Neural cell (in vitro differentiated cells): ENCODE results near the gene STAC3. TPM values are rescaled to one million over a fixed set of nuclear protein-coding genes. Genes with fewer than 3 reads are reported as not detected.

Experiments
- H2AFZ ChIP-seq: fragments of 200-600, 300-800 bp; sonication (generic), shearing (Covaris generic); 2 replicates; pipeline ENCODE4 v1.6.0; 2014; ENCODE audit warnings: low read depth, mild to moderate bottlenecking, antibody characterized with exemption, low read length, moderate library complexity
- H3F3A ChIP-seq: fragments of 200-600 bp; shearing (Covaris generic); 2 replicates; pipeline ENCODE4 v1.6.1; 2016; ENCODE audit warnings: mild to moderate bottlenecking, moderate library complexity, mixed read lengths, antibody characterized with exemption, low read length; ENCODE audit not compliant: insufficient read depth, poor library complexity, severe bottlenecking
- H3K27ac ChIP-seq: fragments of 200-600, 300-800 bp; sonication (generic), shearing (Covaris generic); 2 replicates; pipeline ENCODE4 v1.5.1; 2014; ENCODE audit warnings: mild to moderate bottlenecking, low read length, moderate library complexity
- H3K27me3 ChIP-seq: fragments of 300-800, 200-600 bp; sonication (generic), shearing (Covaris generic); 2 replicates; pipeline ENCODE4 v1.6.0; 2014; ENCODE audit warnings: mild to moderate bottlenecking, low read depth, low read length, moderate library complexity; ENCODE audit not compliant: insufficient read depth
- H3K36me3 ChIP-seq: fragments of 300-800, 200-600 bp; sonication (generic), shearing (Covaris generic); 2 replicates; pipeline ENCODE4 v1.5.1; 2014; ENCODE audit warnings: mild to moderate bottlenecking, antibody characterized with exemption, low read length, moderate library complexity; ENCODE audit not compliant: insufficient read depth
- H3K4me2 ChIP-seq: fragments of 300-800, 200-600 bp; sonication (generic), shearing (Covaris generic); 2 replicates; pipeline ENCODE4 v1.6.0; 2014; ENCODE audit warnings: mild to moderate bottlenecking, low read length
- H3K4me3 ChIP-seq: fragments of 300-800, 200-600 bp; sonication (generic), shearing (Covaris generic); 2 replicates; pipeline ENCODE4 v1.5.1; 2014; ENCODE audit warnings: mild to moderate bottlenecking, low read length, moderate library complexity
- H3K79me2 ChIP-seq: fragments of 200-600 bp; shearing (Covaris generic); replicated peaks from 2 replicates; pipeline ENCODE4 v1.6.0; 2014; ENCODE audit warnings: mild to moderate bottlenecking, low read length, moderate library complexity; ENCODE audit not compliant: insufficient read depth
- H3K9ac ChIP-seq: fragments of 300-800, 200-600 bp; sonication (generic), shearing (Covaris generic); 2 replicates; pipeline ENCODE4 v1.6.1; 2016; ENCODE audit warnings: mild to moderate bottlenecking, low read length, mixed read lengths
- H3K9me2 ChIP-seq: fragments of 200-600 bp; shearing (Covaris generic); 2 replicates; pipeline ENCODE4 v1.6.1; 2016; ENCODE audit warnings: mild to moderate bottlenecking, low read length, mixed read lengths; ENCODE audit not compliant: insufficient read depth
- H3K9me3 ChIP-seq: fragments of 200-600, 300-800 bp; sonication (generic), shearing (Covaris generic); 2 replicates; pipeline ENCODE4 v1.6.1; 2016; ENCODE audit warnings: mild to moderate bottlenecking, mixed run types, low read length, moderate library complexity, mixed read lengths
- H4K20me1 ChIP-seq: fragments of 200-600 bp; shearing (Covaris generic); 2 replicates; pipeline ENCODE4 v1.6.1; 2016; ENCODE audit warnings: mild to moderate bottlenecking, mixed run types; ENCODE audit not compliant: insufficient read depth
- CTCF ChIP-seq: fragments of 450-650 bp; IDR thresholded peaks from 2 replicates; pipeline ENCODE4 v1.5.1; 2014; ENCODE audit warnings: antibody characterized with exemption, mild to moderate bottlenecking, moderate library complexity; ENCODE audit not compliant: poor library complexity, severe bottlenecking
- EP300 ChIP-seq: fragments of 450-650 bp; conservative IDR thresholded peaks from 2 replicates; pipeline ENCODE4 v1.6.1; 2014; ENCODE audit warnings: antibody characterized with exemption, mild to moderate bottlenecking, moderate library complexity; ENCODE audit not compliant: poor library complexity, severe bottlenecking
- EZH2 ChIP-seq: fragments of 200-600, 300-800 bp; shearing (Covaris generic), sonication (generic); IDR thresholded peaks from 2 replicates; pipeline ENCODE4 v1.6.1; 2014; ENCODE audit warnings: antibody characterized with exemption, low read length, borderline replicate concordance, mild to moderate bottlenecking; ENCODE audit not compliant: insufficient read depth, poor library complexity, severe bottlenecking
- MXI1 ChIP-seq: fragments of 450-650 bp; conservative IDR thresholded peaks from 2 replicates; pipeline ENCODE4 v1.6.1; 2014; ENCODE audit warnings: antibody characterized with exemption, mild to moderate bottlenecking; ENCODE audit not compliant: poor library complexity, severe bottlenecking
- POLR2AphosphoS5 ChIP-seq: IDR thresholded peaks from 2 replicates; pipeline ENCODE4 v1.6.1; 2012
- RAD21 ChIP-seq: fragments of 450-650 bp; conservative IDR thresholded peaks from 2 replicates; pipeline ENCODE4 v1.6.1; 2014; ENCODE audit warnings: antibody characterized with exemption, mild to moderate bottlenecking, moderate library complexity
- REST ChIP-seq: IDR thresholded peaks from 2 replicates; pipeline ENCODE4 v1.6.1; 2012; ENCODE audit warnings: borderline replicate concordance
- SMC3 ChIP-seq: fragments of 450-650 bp; conservative IDR thresholded peaks from 2 replicates; pipeline ENCODE4 v1.6.1; 2014; ENCODE audit warnings: antibody characterized with exemption, mild to moderate bottlenecking, moderate library complexity; ENCODE audit not compliant: poor library complexity
- TAF1 ChIP-seq: IDR thresholded peaks from 2 replicates; pipeline ENCODE4 v1.6.1; 2012; ENCODE audit warnings: low read depth
- polyA plus RNA-seq: library from polyadenylated mRNA; depleted of rRNA; stranded (reverse); fragments of >200 nt; gene quantifications from 2 replicates; pipeline ENCODE4 v1.2.3, GENCODE V29; 2014

STAC3 gene
- polyA plus RNA-seq, 1 donor from 2014 or later, result 1.3 TPM

- peaks cover 4% of the 10 kb centered on the region for H3K36me3 ChIP-seq
Observed at GRCh38 chr12:57266681-57267080, 15.7 kb upstream of the STAC3 start.

GRCh38 chr12:57263096-57263495 lies 12.1 kb upstream of the STAC3 start:
- H3K9me2 ChIP-seq, result no peaks in the 10 kb centered on the region
- no peaks in the 10 kb centered on the region for H4K20me1 ChIP-seq
- H3K9ac ChIP-seq, result no peak overlapping the region
- no peak overlapping the region for H2AFZ ChIP-seq
- peaks cover 3% of the 10 kb centered on the region for H3K36me3 ChIP-seq
- no peaks in the 10 kb centered on the region for H3K27me3 ChIP-seq
- no peak overlapping the region for H3K4me3 ChIP-seq
- H3F3A ChIP-seq, result no peaks in the 10 kb centered on the region
- no peak overlapping the region for H3K4me2 ChIP-seq
- H3K27ac ChIP-seq, result no peak overlapping the region
- H3K79me2 ChIP-seq, result no peaks in the 10 kb centered on the region
- no peaks in the 10 kb centered on the region for H3K9me3 ChIP-seq
- TF ChIP-seq POLR2AphosphoS5, result no peak
- no peak for TF ChIP-seq CTCF
- TF ChIP-seq TAF1, result no peak
- no peak for TF ChIP-seq RAD21
- TF ChIP-seq SMC3, result no peak
- no peak for TF ChIP-seq EP300
- no peak for TF ChIP-seq REST

More at GRCh38 chr12:57266681-57267080, 15.7 kb upstream of the STAC3 start:
- H2AFZ ChIP-seq, result no peak overlapping the region
- H3K9ac ChIP-seq, result no peak overlapping the region
- H3K27ac ChIP-seq, result no peak overlapping the region
- H3K4me3 ChIP-seq, result no peak overlapping the region
- no peaks in the 10 kb centered on the region for H3K27me3 ChIP-seq
- H3K9me2 ChIP-seq, result no peaks in the 10 kb centered on the region
- TF ChIP-seq SMC3 (no peak), RAD21 (no peak), EZH2 (no peak), CTCF (no peak), POLR2AphosphoS5 (no peak), MXI1 (no peak), REST (no peak), TAF1 (no peak), EP300 (no peak)
- H3K4me2 ChIP-seq, result no peak overlapping the region
- no peaks in the 10 kb centered on the region for H3K79me2 ChIP-seq
- no peaks in the 10 kb centered on the region for H3K9me3 ChIP-seq
- no peaks in the 10 kb centered on the region for H3F3A ChIP-seq
- no peaks in the 10 kb centered on the region for H4K20me1 ChIP-seq
